GM12878 (cell line): ENCODE measurements around the gene SYT12. TPM values are rescaled to one million over a fixed set of nuclear protein-coding genes. Genes with fewer than 3 reads are reported as not detected.

ENCODE experiments used
- ATAC-seq: fragments of 200-7000 bp; cut with Tn5 transposase; 3 replicates; pipeline ENCODE4 v1.9.1; 2020; ENCODE audit warnings: mild to moderate bottlenecking, moderate library complexity
- BruUV-seq: library from RNA; stranded (reverse); fragments of 400-500 nt; replicated peaks from 2 replicates; lab custom pipeline; 2021; lab: Mats Ljungman, UMichigan
- CTCF ChIA-PET: fragments of 300-600 bp; sonication (Branson Sonifier 250); formaldehyde crosslinking; extraction: SDS; loops from one replicate; lab custom pipeline; 2021; ENCODE audit warnings: inconsistent platforms; lab: Yijun Ruan, JAX
- POLR2A ChIA-PET: fragments of 350-600 bp; formaldehyde crosslinking; extraction: SDS; loops from one replicate; lab custom pipeline; 2021; ENCODE audit warnings: inconsistent platforms; lab: Charles Lee
- RAD21 ChIA-PET: fragments of 300-600 bp; sonication (Branson Sonifier 250); formaldehyde crosslinking; loops from one replicate; lab custom pipeline; 2023; ENCODE audit warnings: antibody characterized with exemption; ENCODE audit not compliant: unreplicated experiment; lab: Charles Lee
- SMC1A ChIA-PET: fragments of 300-600 bp; sonication (Branson Sonifier 250); formaldehyde crosslinking; loops from one replicate; lab custom pipeline; 2023; ENCODE audit not compliant: unreplicated experiment, uncharacterized antibody; lab: Charles Lee
- DNase-seq: peaks from one replicate; pipeline ENCODE4 v3.0.0-alpha.2; 2011; ENCODE audit warnings: low read depth, low spot score
- FAIRE-seq: peaks from 3 replicates; lab custom pipeline; 2011; peaks lifted over from hg19 to GRCh38; lab: Jason Lieb, UNC
- H2AFZ ChIP-seq: 2 replicates; pipeline ENCODE4 v1.6.0; 2011; ENCODE audit warnings: low read depth, low read length, control low read depth; ENCODE audit not compliant: control insufficient read depth
- H3K27ac ChIP-seq: 2 replicates; pipeline ENCODE4 v1.5.1; 2011; ENCODE audit warnings: control low read depth; ENCODE audit not compliant: control insufficient read depth, insufficient read depth
- H3K27me3 ChIP-seq, 2 experiments: replicated peaks in 1 of 2; 2 replicates each; pipeline versions ENCODE4 v1.6.0 to v1.6.1; 2011; ENCODE audit warnings: low read length in 1 of 2; ENCODE audit not compliant: control insufficient read depth in 2 of 2, insufficient read depth in 2 of 2
- H3K36me3 ChIP-seq, 2 experiments: 2 replicates each; pipeline ENCODE4 v1.5.1; 2011; ENCODE audit warnings: low read length in 1 of 2; ENCODE audit not compliant: control insufficient read depth in 2 of 2, insufficient read depth in 2 of 2
- H3K4me1 ChIP-seq: 2 replicates; pipeline ENCODE4 v1.6.1; 2011; ENCODE audit warnings: mild to moderate bottlenecking, low read length, moderate library complexity, mixed read lengths; ENCODE audit not compliant: control insufficient read depth, insufficient read depth
- H3K4me2 ChIP-seq: 2 replicates; pipeline ENCODE4 v1.6.0; 2011; ENCODE audit warnings: control low read depth; ENCODE audit not compliant: control insufficient read depth, insufficient read depth
- H3K4me3 ChIP-seq: fragments of 200-600 bp; sonication (generic); 2 replicates; pipeline ENCODE4 v1.5.1; 2016
- H3K79me2 ChIP-seq: 2 replicates; pipeline ENCODE4 v1.6.0; 2011; ENCODE audit warnings: low read length; ENCODE audit not compliant: control insufficient read depth, insufficient read depth
- H3K9ac ChIP-seq: 2 replicates; pipeline ENCODE4 v1.8.0; 2011; ENCODE audit warnings: low read length, control low read depth, mixed read lengths; ENCODE audit not compliant: control insufficient read depth, insufficient read depth
- H3K9me3 ChIP-seq: replicated peaks from 3 replicates; pipeline ENCODE4 v1.5.1; 2011; ENCODE audit warnings: mild to moderate bottlenecking, low read length; ENCODE audit not compliant: control insufficient read depth, insufficient read depth
- H4K20me1 ChIP-seq: 2 replicates; pipeline ENCODE4 v1.6.0; 2011; ENCODE audit not compliant: control insufficient read depth, insufficient read depth
- BHLHE40 ChIP-seq, 2 experiments: fragments of 450-650 bp in 1 of 2; IDR thresholded peaks; 2 replicates each; pipeline ENCODE4 v1.6.1; 2011 to 2017; ENCODE audit warnings: low read depth in 2 of 2, borderline replicate concordance in 1 of 2, improper control_type of control experiment in 1 of 2, low read length in 1 of 2, mild to moderate bottlenecking in 1 of 2
- FOXK2 ChIP-seq: fragments of 450-650 bp; IDR thresholded peaks from 2 replicates; pipeline ENCODE4 v1.6.1; 2017; ENCODE audit warnings: mild to moderate bottlenecking, moderate library complexity
- HCFC1 ChIP-seq: fragments of 150-350 bp; IDR thresholded peaks from 2 replicates; pipeline ENCODE4 v1.6.1; 2014; ENCODE audit warnings: low read length
- MXI1 ChIP-seq: fragments of 150-350 bp; IDR thresholded peaks from 2 replicates; pipeline ENCODE4 v1.6.1; 2011; ENCODE audit warnings: low read depth, mild to moderate bottlenecking, inconsistent platforms, low read length, improper control_type of control experiment
- NR2C2 ChIP-seq: IDR thresholded peaks from 2 replicates; pipeline ENCODE4 v1.6.1; 2011; ENCODE audit warnings: borderline replicate concordance, low read depth; ENCODE audit not compliant: control insufficient read depth, insufficient read length
- NRF1 ChIP-seq: conservative IDR thresholded peaks from 2 replicates; pipeline ENCODE4 v1.6.1; 2011; ENCODE audit warnings: mild to moderate bottlenecking, low read depth, low read length, improper control_type of control experiment
- POLR2A ChIP-seq: IDR thresholded peaks from 2 replicates; pipeline ENCODE4 v1.6.1; 2011; ENCODE audit warnings: low read depth, mild to moderate bottlenecking, low read length
- REST ChIP-seq: IDR thresholded peaks from 2 replicates; pipeline ENCODE4 v1.6.1; 2012; ENCODE audit warnings: mild to moderate bottlenecking, low read depth, low read length
- SP1 ChIP-seq: IDR thresholded peaks from one replicate; pipeline ENCODE4 v1.6.1; 2011; ENCODE audit warnings: low read depth, low read length
- SREBF2 ChIP-seq: IDR thresholded peaks from 2 replicates; pipeline ENCODE4 v1.6.1; 2012; ENCODE audit warnings: mild to moderate bottlenecking, low read length
- ZSCAN29 ChIP-seq: fragments of 450-650 bp; IDR thresholded peaks from 2 replicates; pipeline ENCODE4 v1.6.1; 2017; ENCODE audit warnings: mild to moderate bottlenecking, moderate library complexity
- WGBS: methylation state at CpG from one replicate; pipeline ENCODE4 v1.1.6; 2016; ENCODE audit warnings: low lambda C conversion rate; ENCODE audit not compliant: insufficient replicate concordance, insufficient coverage; ENCODE audit errors: missing lambda C conversion rate; 5-methylcytosine and 5-hydroxymethylcytosine counted together
- in situ Hi-C: fragments of 300-500 bp; cut with MboI; formaldehyde crosslinking; loops from 9 replicates; pipeline ENCODE4 v1.14.3; 2018; ENCODE audit warnings: mixed read lengths
- intact Hi-C: fragments of 100-400 bp; cut with micrococcal nuclease; formaldehyde crosslinking; loops from one replicate; pipeline ENCODE4 v1.14.2; 2022; ENCODE audit not compliant: unreplicated experiment
- polyA plus RNA-seq, 11 experiments: library from polyadenylated mRNA; depleted of rRNA in 4 of 11; unstranded in 6 of 11; stranded (reverse) in 5 of 11; fragments of >200 nt; fragmentation: Nextera tagmentation in 4 of 11; fragmentation: Illumina TruSeq in 1 of 11; extraction: Ambion mirVana in 4 of 11; extraction: Trizol in 1 of 11; gene quantifications; 1 replicate in 1 of 11; 2 replicates in 10 of 11; pipeline versions ENCODE4 v1.2.1 to v1.2.3, GENCODE V29; 2011 to 2016; ENCODE audit warnings: inconsistent platforms in 2 of 11, missing spikeins in 2 of 11, low read depth in 1 of 11
- total RNA-seq, 4 experiments: library from RNA; depleted of rRNA in 3 of 4; stranded (reverse); fragments of >200 nt in 3 of 4; fragmentation: Illumina TruSeq in 1 of 4; extraction: Trizol in 1 of 4; gene quantifications; 2 replicates each; pipeline versions ENCODE4 v1.2.1 to v1.2.3, GENCODE V29; 2013 to 2021

The SYT12 gene
- total and polyA plus RNA-seq, 10 of the 15 experiments (the other 5 are each of a cell fraction or from before 2014, with no cell fraction given) = 0.02 to 2.3 (median 0.84) TPM; not detected in 1

- no peak for ATAC-seq
- Histone ChIP-seq H3K79me2 (no peaks in the 10 kb centered on the region), H3K4me1 (no peaks in the 10 kb centered on the region), H3K4me2 (no peak overlapping the region), H2AFZ (no peak overlapping the region), H3K9ac (no peak overlapping the region), H3K27me3 (no peaks in the 10 kb centered on the region; a peak in 1 of 4 replicates), H3K9me3 (no peaks in the 10 kb centered on the region; the same call in 2 of the 3 replicates), H3K4me3 (no peak overlapping the region), H4K20me1 (no peaks in the 10 kb centered on the region), H3K27ac (no peak overlapping the region), H3K36me3 (no peaks in the 10 kb centered on the region)
- no peak for DNase-seq
- WGBS = 47% methylated on average over 8 of the region's 8 CpGs
- ChIA-PET SMC1A (no interaction called here), RAD21 (no interaction called here), CTCF (no interaction called here), POLR2A (no interaction called here)
- in situ Hi-C loops (no loop called here), intact Hi-C loops (no loop called here)
- BruUV-seq = no TSS peak
- TF ChIP-seq POLR2A = no peak
- TF ChIP-seq SREBF2 = no peak
- no peak for TF ChIP-seq FOXK2
- TF ChIP-seq HCFC1 = no peak
- no peak for TF ChIP-seq NRF1
- TF ChIP-seq NR2C2 = no peak
- no peak for TF ChIP-seq REST
- no peak for TF ChIP-seq MXI1
- TF ChIP-seq BHLHE40 (IDR thresholded peaks at IDR 0.05; ENCODE audit: borderline replicate concordance in 1 of 2, low read depth in 2 of 2, low read length in 1 of 2) = no peak
- no peak for TF ChIP-seq ZSCAN29
- TF ChIP-seq SP1 = no peak
- no peak for FAIRE-seq
Observed at GRCh38 chr11:66973956-66974580, 48.9 kb upstream of the SYT12 start.
